GM23248 (cell line): ENCODE measurements around the gene SEMA3G. TPM values are rescaled to one million over a fixed set of nuclear protein-coding genes. Genes with fewer than 3 reads are reported as not detected.

Experiments
- DNase-seq: peaks from one replicate; pipeline ENCODE4 v3.0.0-alpha.2; 2015
- H2AFZ ChIP-seq: fragments of 200-600 bp; sonication (generic); 2 replicates; pipeline ENCODE4 v1.6.1; 2016; ENCODE audit warnings: antibody characterized with exemption
- H3F3A ChIP-seq: fragments of 200-600 bp; sonication (generic); 2 replicates; pipeline ENCODE4 v1.6.1; 2016; ENCODE audit warnings: mild to moderate bottlenecking, antibody characterized with exemption, mixed run types; ENCODE audit not compliant: insufficient read depth
- H3K27ac ChIP-seq: fragments of 200-600 bp; sonication (generic); 2 replicates; pipeline ENCODE4 v1.5.1; 2016; ENCODE audit warnings: mild to moderate bottlenecking
- H3K27me3 ChIP-seq: fragments of 200-600 bp; sonication (generic); replicated peaks from 2 replicates; pipeline ENCODE4 v1.6.1; 2016; ENCODE audit warnings: mild to moderate bottlenecking; ENCODE audit not compliant: insufficient read depth
- H3K36me3 ChIP-seq: fragments of 200-600 bp; sonication (generic); 2 replicates; pipeline ENCODE4 v1.6.1; 2016; ENCODE audit warnings: low read depth, mild to moderate bottlenecking
- H3K4me1 ChIP-seq: fragments of 200-600 bp; sonication (generic); 2 replicates; pipeline ENCODE4 v1.6.1; 2016; ENCODE audit warnings: mild to moderate bottlenecking; ENCODE audit not compliant: insufficient read depth
- H3K4me2 ChIP-seq: fragments of 200-600 bp; sonication (generic); one replicate; pipeline ENCODE4 v1.6.1; 2016; ENCODE audit warnings: mild to moderate bottlenecking; ENCODE audit not compliant: unreplicated experiment
- H3K4me3 ChIP-seq: fragments of 200-600 bp; sonication (generic); 2 replicates; pipeline ENCODE4 v1.5.1; 2016; ENCODE audit warnings: mild to moderate bottlenecking
- H3K79me2 ChIP-seq: fragments of 200-600 bp; sonication (generic); 2 replicates; pipeline ENCODE4 v1.6.1; 2016; ENCODE audit warnings: mild to moderate bottlenecking; ENCODE audit not compliant: insufficient read depth
- H3K9ac ChIP-seq: fragments of 200-600 bp; sonication (generic); 2 replicates; pipeline ENCODE4 v1.6.1; 2016; ENCODE audit warnings: mild to moderate bottlenecking
- H3K9me2 ChIP-seq: fragments of 200-600 bp; sonication (generic); 2 replicates; pipeline ENCODE4 v1.6.1; 2016; ENCODE audit warnings: mixed run types, mild to moderate bottlenecking, moderate library complexity; ENCODE audit not compliant: insufficient read depth
- H3K9me3 ChIP-seq: fragments of 200-600 bp; sonication (generic); one replicate; pipeline ENCODE4 v1.6.1; 2017; ENCODE audit warnings: low read depth
- H4K20me1 ChIP-seq: fragments of 200-600 bp; sonication (generic); 2 replicates; pipeline ENCODE4 v1.6.0; 2016; ENCODE audit not compliant: insufficient read depth
- EZH2 ChIP-seq: fragments of 200-600 bp; sonication (generic); IDR thresholded peaks from 2 replicates; pipeline ENCODE4 v1.6.1; 2018; ENCODE audit warnings: antibody characterized with exemption, mild to moderate bottlenecking; ENCODE audit not compliant: insufficient read depth, poor library complexity, severe bottlenecking
- EZH2phosphoT487 ChIP-seq: fragments of 200-600 bp; sonication (generic); IDR thresholded peaks from 2 replicates; pipeline ENCODE4 v1.6.1; 2018; ENCODE audit warnings: antibody characterized with exemption, moderate library complexity, mild to moderate bottlenecking, low read depth; ENCODE audit not compliant: insufficient read depth
- WGBS, 2 experiments: methylation state at CpG; one replicate each; pipeline ENCODE4 v1.1.6; 2015 to 2017; ENCODE audit warnings: low lambda C conversion rate in 2 of 2, low coverage in 1 of 2; ENCODE audit errors: missing lambda C conversion rate in 2 of 2; 5-methylcytosine and 5-hydroxymethylcytosine counted together
- in situ Hi-C: fragments of 300-500 bp; cut with MboI; formaldehyde crosslinking; loops from 2 replicates; pipeline ENCODE4 v1.15.0; 2020
- polyA plus RNA-seq: library from polyadenylated mRNA; unstranded; fragments of >200 nt; fragmentation: Nextera tagmentation; extraction: Ambion mirVana; gene quantifications from 2 replicates; pipeline ENCODE4 v1.2.1, GENCODE V29; 2016
- total RNA-seq: library from RNA; depleted of rRNA; stranded (reverse); fragments of >200 nt; shearing (Covaris generic); gene quantifications from 2 replicates; pipeline ENCODE4 v1.2.3, GENCODE V29; 2014

The SEMA3G gene
- total and polyA plus RNA-seq, 2 experiments from 2014 or later: 0.21 TPM; not detected in 1

DNA sequence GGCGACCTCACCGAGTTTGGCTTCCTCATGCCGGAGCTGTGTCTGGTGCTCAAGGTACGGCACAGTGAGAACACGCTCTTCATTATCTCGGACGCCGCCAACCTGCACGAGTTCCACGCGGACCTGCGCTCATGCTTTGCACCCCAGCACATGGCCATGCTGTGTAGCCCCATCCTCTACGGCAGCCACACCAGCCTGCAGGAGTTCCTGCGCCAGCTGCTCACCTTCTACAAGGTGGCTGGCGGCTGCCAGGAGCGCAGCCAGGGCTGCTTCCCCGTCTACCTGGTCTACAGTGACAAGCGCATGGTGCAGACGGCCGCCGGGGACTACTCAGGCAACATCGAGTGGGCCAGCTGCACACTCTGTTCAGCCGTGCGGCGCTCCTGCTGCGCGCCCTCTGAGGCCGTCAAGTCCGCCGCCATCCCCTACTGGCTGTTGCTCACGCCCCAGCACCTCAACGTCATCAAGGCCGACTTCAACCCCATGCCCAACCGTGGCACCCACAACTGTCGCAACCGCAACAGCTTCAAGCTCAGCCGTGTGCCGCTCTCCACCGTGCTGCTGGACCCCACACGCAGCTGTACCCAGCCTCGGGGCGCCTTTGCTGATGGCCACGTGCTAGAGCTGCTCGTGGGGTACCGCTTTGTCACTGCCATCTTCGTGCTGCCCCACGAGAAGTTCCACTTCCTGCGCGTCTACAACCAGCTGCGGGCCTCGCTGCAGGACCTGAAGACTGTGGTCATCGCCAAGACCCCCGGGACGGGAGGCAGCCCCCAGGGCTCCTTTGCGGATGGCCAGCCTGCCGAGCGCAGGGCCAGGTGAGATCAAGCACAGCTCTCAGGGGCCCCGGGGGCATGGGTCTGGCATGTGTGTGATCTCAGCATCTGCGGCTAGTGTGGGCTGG, 43.1 kb upstream of the SEMA3G start:
- no peaks in the 10 kb centered on the region for H4K20me1 ChIP-seq
- H2AFZ ChIP-seq: no peak overlapping the region
- in situ Hi-C loops: no loop called here
- 93 to 96% methylated on average over 52 to 53 of the region's 59 CpGs for WGBS, 2 experiments
- no peak for DNase-seq
- H3K27ac ChIP-seq: no peak overlapping the region
- no peaks in the 10 kb centered on the region for H3K9me2 ChIP-seq
- H3K9me3 ChIP-seq: no peaks in the 10 kb centered on the region
- no peak for TF ChIP-seq EZH2phosphoT487
- TF ChIP-seq EZH2: no peak
- peaks cover 12% of the 10 kb centered on the region; the same call in 1 of the 2 replicates for H3K36me3 ChIP-seq
- H3K79me2 ChIP-seq: no peaks in the 10 kb centered on the region
- no peak overlapping the region for H3K4me2 ChIP-seq
- peaks cover 12% of the 10 kb centered on the region; the same call in 1 of the 2 replicates for H3K4me1 ChIP-seq
- H3K4me3 ChIP-seq: no peak overlapping the region
- H3K27me3 ChIP-seq: no peaks in the 10 kb centered on the region
- H3K9ac ChIP-seq: no peak overlapping the region
- H3F3A ChIP-seq: peaks cover 10% of the 10 kb centered on the region

DNA sequence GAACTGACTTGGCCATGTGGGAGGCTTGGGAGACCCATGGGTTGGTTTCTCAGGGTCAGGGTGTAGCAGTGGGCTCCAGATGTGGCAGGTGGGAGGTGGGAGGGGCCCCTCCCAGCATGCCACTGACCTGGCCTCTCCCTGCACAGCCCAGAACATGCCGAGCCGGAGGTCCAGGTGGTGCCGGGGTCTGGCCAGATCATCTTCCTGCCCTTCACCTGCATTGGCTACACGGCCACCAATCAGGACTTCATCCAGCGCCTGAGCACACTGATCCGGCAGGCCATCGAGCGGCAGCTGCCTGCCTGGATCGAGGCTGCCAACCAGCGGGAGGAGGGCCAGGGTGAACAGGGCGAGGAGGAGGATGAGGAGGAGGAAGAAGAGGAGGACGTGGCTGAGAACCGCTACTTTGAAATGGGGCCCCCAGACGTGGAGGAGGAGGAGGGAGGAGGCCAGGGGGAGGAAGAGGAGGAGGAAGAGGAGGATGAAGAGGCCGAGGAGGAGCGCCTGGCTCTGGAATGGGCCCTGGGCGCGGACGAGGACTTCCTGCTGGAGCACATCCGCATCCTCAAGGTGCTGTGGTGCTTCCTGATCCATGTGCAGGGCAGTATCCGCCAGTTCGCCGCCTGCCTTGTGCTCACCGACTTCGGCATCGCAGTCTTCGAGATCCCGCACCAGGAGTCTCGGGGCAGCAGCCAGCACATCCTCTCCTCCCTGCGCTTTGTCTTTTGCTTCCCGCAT, 42.3 kb upstream of the SEMA3G start:
- in situ Hi-C loops: no loop called here
- no peak overlapping the region for H2AFZ ChIP-seq
- H4K20me1 ChIP-seq: no peaks in the 10 kb centered on the region
- H3K9me3 ChIP-seq: no peaks in the 10 kb centered on the region
- H3K4me1 ChIP-seq: peaks cover 13% of the 10 kb centered on the region; the same call in 1 of the 2 replicates
- H3K27me3 ChIP-seq: no peaks in the 10 kb centered on the region
- DNase-seq: no peak
- no peaks in the 10 kb centered on the region for H3K79me2 ChIP-seq
- H3K9me2 ChIP-seq: no peaks in the 10 kb centered on the region
- H3K36me3 ChIP-seq: peaks cover 12% of the 10 kb centered on the region; the same call in 1 of the 2 replicates
- H3K4me3 ChIP-seq: no peak overlapping the region
- H3F3A ChIP-seq: peaks cover 18% of the 10 kb centered on the region
- 93 to 94% methylated on average over 26 to 31 of the region's 31 CpGs for WGBS, 2 experiments
- H3K9ac ChIP-seq: no peak overlapping the region
- TF ChIP-seq EZH2 (no peak), EZH2phosphoT487 (no peak)
- no peak overlapping the region for H3K27ac ChIP-seq
- H3K4me2 ChIP-seq: no peak overlapping the region

DNA sequence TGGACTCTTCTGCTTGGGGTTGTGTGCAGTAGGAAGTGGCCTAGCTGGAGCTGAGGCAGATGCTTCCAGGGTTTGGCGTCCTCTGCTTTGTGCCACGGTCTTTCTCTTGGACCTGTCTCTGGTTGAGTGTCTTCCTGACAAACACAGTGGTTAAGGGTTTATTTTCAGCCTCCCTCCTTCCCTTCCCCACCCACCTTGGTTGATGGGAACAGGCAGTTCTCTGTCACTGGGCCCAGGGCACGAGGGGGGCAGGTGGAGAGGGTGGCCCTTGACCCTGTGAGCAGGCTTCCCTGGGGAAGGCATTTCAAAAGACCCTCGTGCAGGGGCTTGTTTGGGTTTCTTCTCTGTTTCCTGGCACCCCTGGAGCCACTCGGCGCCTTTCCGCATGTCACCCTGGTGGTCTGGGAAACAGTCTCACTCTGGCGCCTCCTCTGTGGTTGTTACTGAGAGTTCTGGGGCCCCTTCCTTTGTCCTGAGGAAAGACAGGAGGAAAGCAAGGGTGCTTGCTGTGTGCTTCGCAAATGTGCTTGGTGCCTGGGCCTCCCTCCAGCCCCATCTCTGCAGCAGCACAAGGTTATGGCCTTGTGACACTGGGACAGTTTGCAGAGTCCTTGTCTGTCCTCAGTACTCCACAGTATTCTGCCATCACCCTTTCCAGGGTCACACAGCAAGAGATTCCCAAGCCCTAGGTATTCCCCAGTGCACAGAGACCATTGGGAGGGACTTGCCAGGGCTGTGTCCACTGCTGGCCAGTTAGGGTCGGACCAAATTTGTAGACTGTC, 40.0 kb upstream of the SEMA3G start:
- no peak for TF ChIP-seq EZH2
- TF ChIP-seq EZH2phosphoT487: no peak
- no peak overlapping the region for H3K4me3 ChIP-seq
- H3K9ac ChIP-seq: no peak overlapping the region
- H3K79me2 ChIP-seq: no peaks in the 10 kb centered on the region
- no peak for DNase-seq
- no peak overlapping the region for H3K27ac ChIP-seq
- in situ Hi-C loops: no loop called here
- no peaks in the 10 kb centered on the region for H3K9me2 ChIP-seq
- no peak overlapping the region for H2AFZ ChIP-seq
- H3K36me3 ChIP-seq: peaks cover 17% of the 10 kb centered on the region; the same call in 1 of the 2 replicates
- H3K4me1 ChIP-seq: peaks cover 13% of the 10 kb centered on the region; the same call in 1 of the 2 replicates
- H4K20me1 ChIP-seq: no peaks in the 10 kb centered on the region
- H3K9me3 ChIP-seq: no peaks in the 10 kb centered on the region
- 81 to 86% methylated on average over 10 of the region's 10 CpGs for WGBS, 2 experiments
- no peak overlapping the region for H3K4me2 ChIP-seq
- no peaks in the 10 kb centered on the region for H3K27me3 ChIP-seq
- peaks cover 20% of the 10 kb centered on the region for H3F3A ChIP-seq
